GM21390 (cell line): ENCODE results near the gene PTF1A.

ENCODE experiments used
- ATAC-seq: cut with Tn5 transposase; IDR thresholded peaks from one replicate; pipeline ENCODE4 v1.9.1; 2021; ENCODE audit not compliant: unreplicated experiment

PTF1A gene

GRCh38 chr10:23186178-23186577 is 5.9 kb upstream of the PTF1A start:
- ATAC-seq, result no peak

GRCh38 chr10:23186697-23187096 is 5.4 kb upstream of the PTF1A start:
- no peak for ATAC-seq

DNA sequence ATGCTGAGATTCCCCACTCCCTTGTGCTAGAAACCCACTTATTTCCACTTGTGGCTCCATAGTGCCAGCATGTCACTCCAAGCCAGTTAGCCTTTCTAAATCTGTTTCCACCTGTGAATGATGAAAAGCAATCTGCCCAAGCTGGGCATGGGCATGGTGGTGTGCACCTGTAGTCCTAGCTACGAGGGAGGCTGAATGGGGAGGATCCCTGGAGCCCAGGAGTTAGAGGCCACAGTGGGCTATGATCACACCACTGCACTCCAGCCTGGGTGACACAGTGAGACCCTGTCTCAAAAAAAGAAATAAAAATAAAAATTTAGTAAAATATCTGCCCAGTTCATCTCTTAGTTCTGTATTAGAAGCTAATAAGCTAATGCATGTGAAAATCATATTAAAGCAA is 5.0 kb upstream of the PTF1A start:
- no peak for ATAC-seq

DNA sequence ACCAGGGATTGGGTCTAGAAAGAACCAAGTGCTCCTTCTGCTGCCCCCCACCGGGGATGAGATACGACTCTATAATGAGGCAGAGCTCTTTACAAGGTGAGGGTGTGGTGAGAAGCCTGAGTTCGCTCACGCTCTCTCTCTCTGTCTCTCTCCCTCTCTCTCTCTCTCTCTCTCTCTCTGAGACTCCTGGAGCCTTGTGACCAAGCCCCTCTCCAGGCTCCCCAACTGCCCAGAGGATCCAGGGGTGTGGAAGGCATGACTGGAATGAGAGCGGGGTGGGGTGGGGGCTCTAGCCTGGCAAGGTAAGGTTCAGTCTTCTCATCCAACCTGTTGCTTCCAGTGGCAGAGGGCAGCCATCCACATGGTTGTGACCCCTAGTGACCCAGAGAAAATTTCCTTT is 3.1 kb upstream of the PTF1A start:
- ATAC-seq, result no peak

DNA sequence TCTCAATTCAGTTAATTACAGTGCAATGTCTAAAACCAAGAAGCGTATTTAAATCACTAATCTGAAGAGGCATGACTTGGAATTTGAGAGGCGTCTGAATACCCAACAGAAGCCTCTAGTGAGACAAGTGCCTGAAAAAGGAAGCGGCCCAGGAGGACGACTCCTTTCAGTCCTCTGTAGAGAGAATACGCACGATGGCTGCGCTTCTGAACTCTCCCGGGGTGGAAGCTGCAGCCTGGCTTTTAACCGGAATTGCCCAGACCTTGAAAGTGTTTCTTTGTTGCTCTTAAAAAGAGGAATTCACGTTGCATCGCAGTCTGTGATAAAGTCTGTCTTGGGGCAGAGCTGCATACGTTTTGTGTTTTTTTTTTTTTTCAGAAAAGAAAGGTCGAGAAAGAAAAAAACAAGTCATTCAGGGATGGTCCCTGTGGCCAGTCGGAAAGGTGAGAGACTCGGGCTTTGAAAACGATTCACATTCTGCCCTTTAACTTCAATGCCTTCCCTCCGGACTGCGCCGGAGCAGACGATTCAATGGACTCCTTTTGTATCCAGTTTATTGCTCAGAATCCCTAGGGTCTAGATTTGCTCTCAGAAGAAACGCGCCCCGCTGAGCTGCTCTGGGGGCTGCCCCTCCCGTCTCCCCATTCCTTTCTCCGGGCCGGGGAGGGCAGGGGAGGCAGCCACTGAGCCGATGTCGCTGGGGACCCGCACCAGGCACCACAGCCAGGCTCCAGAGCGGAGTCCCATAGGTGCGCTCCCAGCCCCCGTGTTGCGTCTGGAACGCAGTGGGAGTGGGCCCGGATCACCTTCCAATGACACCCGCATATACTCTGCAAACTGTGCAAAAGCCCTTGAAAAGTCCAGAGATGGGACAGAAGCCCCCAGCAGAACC is 994 bp upstream of the PTF1A start:
- no peak for ATAC-seq

DNA sequence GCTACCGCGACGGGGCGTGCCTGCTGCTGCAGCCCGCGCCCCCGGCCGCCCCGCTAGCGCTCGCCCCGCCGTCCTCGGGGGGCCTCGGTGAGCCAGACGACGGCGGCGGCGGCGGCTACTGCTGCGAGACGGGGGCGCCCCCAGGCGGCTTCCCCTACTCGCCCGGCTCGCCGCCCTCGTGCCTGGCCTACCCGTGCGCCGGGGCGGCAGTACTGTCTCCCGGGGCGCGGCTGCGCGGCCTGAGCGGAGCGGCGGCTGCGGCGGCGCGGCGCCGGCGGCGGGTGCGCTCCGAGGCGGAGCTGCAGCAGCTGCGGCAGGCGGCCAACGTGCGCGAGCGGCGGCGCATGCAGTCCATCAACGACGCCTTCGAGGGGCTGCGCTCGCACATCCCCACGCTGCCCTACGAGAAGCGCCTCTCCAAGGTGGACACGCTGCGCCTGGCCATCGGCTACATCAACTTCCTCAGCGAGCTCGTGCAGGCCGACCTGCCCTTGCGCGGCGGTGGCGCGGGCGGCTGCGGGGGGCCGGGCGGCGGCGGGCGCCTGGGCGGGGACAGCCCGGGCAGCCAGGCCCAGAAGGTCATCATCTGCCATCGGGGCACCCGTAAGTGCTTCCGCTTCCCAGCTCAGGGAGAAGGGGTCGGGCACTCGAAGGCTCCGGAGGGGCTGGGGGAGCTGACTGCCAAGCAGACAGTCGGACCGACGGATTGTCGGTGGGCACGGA is 761 bp downstream of the PTF1A start:
- no peak for ATAC-seq

GRCh38 chr10:23193435-23194074 is 1.4 kb downstream of the PTF1A start:
- no peak for ATAC-seq

DNA sequence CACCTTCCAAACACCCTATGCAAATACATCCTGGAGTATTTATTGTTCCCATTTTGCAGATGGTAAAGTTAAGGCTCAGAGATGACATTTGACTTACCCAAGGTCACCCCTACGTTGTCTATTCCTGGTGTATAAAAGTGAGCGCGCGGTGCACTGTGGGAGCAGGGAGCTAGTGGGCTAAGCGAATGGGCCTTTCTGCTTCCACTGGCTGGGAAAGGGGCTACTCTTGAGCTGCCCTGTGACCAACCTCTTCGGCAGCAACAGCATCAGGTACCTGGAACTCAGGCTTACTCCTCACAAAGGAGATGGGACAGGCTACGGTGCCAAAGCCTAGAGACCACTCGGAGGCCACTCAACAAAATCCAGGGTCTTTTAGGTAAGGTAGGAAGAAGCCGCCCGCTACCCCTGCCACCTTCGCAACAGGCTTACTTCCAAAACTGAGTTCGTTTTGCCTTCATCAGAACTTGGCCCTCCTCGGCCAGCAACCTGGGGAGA is 2.4 kb downstream of the PTF1A start:
- no peak for ATAC-seq

DNA sequence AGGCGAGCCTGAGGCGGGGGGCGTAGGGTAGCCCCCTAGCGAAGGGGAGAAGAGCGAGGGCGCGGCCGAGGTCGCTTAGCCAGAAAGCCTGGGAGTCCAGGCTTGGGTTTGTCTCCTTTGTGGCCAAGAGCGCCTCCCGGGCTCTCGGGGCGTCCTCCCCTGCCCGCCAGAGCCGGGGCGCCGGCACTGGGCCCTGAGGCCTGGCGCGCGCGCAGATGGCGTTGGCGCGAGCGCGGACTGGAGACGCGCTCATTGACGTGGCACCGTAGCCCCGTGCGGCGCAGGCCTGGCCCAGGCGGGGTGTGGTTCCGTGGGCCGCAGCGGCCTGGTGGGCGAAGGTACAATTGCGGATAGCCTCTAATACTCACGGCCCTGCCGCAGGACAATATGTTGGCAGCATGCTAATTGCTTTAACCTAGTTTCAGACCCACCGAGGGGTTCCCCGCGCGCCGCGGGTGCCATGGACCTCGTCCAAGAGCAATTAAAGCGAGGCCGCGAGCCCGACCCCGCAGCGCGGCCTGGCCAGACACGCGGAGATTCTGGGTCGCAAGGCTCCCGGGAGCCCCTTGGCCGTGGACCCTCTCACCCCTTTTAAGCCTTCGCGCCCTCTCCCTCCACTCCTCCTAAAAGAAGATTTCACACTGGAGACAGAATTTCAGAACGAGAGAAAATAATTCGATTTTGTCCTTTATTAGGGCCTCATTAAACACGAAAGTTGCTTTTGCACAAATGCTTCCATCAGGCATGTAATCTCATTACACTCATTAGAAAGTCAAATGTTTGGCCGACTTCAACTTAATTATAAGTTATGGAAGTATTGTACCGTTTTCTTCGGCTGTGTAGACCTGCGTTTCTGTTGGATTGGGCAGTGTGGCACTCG is 3.1 kb downstream of the PTF1A start:
- ATAC-seq, result no peak

DNA sequence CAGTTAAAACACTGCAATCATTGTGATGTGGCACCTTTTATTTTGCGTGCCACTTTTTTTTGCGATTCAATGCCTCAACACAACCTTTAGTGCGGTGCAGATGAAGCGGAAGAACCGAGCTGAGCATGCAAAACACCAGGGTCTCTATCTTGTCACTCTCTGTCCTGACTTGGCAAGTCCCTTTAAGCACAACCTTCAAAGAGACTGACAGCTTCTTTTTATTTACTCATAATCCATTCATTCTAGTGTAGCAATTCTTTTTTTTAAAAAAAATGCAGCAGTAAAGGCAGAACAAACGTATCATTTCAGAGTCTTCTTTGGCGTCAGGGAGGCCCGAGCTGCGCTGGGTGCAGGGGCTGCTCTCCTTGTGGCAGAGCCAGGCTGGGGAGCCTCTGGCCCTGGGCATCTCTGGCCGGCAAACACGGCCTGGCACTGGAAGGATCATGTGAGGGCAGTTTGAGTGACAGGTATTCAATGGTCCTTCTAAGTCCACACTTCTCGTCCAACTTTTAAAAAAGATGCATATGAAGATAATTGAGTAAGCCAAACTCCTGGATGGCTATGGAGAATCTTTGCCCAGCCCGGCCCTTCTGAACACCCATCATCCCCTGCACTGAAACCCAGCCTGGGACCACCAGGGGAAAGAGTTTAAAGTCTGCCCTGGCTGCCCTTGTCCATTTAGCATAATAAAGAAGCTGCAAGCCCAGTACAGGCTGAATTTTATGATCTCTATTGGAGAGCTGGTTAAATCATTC is 3.9 kb downstream of the PTF1A start:
- no peak for ATAC-seq

- ATAC-seq, result no peak
Measured at GRCh38 chr10:23196915-23197314, 4.8 kb downstream of the PTF1A start.

DNA sequence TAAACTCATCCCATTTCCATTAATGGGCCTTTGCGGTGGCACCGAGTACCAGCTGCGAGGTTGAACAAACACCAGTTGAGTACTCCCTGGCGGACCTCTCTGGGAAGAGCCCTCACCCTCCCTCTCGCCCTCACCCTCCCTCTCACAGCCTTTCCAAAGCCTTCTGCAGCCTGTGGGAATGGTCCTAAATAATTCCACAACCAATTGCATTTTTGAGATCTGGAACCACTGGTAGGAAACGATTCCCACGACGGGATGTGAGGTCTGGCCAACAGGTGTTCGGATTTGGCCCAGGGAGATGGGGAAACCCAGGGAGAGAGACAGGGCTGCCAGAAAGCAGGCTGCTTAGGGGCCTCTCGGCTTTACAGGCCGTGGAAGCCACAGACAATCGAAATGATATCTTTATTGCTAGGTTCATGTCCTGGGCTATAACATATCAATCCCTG is 5.3 kb downstream of the PTF1A start:
- no peak for ATAC-seq

DNA sequence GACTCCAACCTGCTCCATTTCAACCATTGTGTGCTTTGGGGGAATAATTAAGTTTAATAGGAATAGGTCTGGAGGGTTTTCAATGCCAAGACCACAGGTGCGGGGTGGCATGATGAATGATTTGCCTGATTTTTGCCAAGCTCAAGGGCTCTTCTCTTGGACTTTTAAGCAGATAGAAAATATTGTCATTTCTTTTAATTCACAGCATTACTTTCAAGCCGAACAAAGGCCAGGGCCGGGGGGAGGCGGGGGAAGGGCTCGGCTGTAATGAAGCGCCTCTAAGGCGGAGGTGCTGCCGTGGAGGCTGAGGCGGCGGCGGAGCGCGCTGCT is 6.5 kb downstream of the PTF1A start:
- no peak for ATAC-seq

DNA sequence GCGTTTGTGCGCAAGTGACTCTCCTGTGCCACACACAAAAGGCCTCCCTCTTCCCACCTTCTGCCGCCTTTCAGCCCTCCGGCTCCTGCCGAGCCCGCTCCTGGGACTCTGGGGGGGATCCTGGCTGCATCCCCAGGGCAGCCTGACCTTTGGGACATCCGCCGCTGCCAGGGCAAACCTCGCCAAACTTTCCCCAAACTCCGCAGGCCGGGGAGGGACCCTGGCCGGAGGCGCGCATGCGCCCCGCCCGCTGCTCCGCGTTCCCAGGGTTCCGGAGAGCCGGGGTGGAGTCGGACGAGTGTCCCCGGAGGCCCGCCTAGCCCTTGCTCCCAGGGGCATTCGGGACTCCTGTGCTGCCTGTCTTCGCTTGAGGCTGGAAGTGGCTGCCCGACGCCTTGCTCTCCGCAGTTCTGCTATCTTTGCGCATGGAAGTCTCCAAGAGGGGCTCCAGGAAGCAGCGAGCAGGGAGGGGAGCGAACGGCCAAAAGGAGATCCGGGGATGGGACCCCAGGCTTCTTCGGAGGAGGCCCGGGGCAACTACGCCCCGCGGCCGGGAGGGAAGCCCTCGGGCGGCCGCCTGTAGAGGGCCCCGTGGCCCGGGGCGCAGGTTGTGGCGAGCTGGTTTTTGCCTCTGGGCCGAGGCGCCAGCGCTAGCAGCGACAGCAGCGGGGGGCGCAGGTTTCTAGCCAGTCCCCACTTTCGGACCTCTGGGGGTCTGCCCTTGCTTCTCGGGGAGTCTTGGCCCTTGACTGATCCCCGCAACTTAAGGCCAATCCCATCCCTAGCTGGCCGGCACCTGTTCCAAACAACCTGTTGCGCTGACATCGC is 7.0 kb downstream of the PTF1A start:
- ATAC-seq, result no peak

- no peak for ATAC-seq
Measured at GRCh38 chr10:23199768-23200511, 7.8 kb downstream of the PTF1A start.

DNA sequence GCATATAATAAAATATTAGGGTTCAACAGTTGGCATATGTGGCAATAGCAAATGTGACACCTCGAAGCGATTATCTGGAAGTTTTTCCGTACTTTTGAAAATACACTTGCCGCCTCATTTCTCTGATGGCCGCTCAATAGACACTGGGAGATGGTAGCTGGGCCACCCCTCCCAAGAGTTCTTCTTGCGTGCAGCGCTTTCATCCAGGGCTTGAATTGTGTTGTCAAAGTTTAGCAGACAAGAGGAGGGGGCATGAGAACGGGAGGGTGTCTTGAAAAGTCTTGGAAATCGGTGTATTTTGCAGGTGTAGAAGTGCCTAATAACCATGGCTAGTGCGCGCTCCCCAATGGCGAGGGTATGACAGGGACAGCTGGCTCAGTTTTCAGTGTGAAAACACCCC is 8.5 kb downstream of the PTF1A start:
- ATAC-seq, result no peak

- no peak for ATAC-seq
Measured at GRCh38 chr10:23200997-23201652, 9.0 kb downstream of the PTF1A start.

- ATAC-seq, result no peak
Measured at GRCh38 chr10:23201837-23202236, 9.7 kb downstream of the PTF1A start.
